Subcutaneous adipose tissue (tissue), 4 donors: Measurements from ENCODE around the gene GNAQ. TPM values are rescaled to one million over a fixed set of nuclear protein-coding genes. Genes with fewer than 3 reads are reported as not detected.

Source experiments
- CTCF ChIP-seq: fragments of 450-650 bp; IDR thresholded peaks from one replicate; pipeline ENCODE4 v1.5.1; 2016; ENCODE audit warnings: low read depth, mild to moderate bottlenecking, control low read depth, antibody characterized with exemption, moderate library complexity
- total RNA-seq, 4 donors: library from RNA; depleted of rRNA; stranded (reverse); fragments of >200 nt; gene quantifications; one replicate each; pipeline ENCODE4 v1.1.0, GENCODE V29; 2016

Gene GNAQ
- total RNA-seq = 100 to 1,000 TPM in 1 of 4 donors, 10 to 100 TPM in 3; 41.8 to 100 (median 45.5) TPM

- TF ChIP-seq CTCF = no peak
These were observed at the start of gene GNAQ for GRCh38 chr9:78031444-78031892. GNAQ (minus strand) TSS chr9:78031811; CDS start chr9:78031235, 576 bp downstream.

GRCh38 chr9:78074385-78075291 is 43.0 kb upstream of the GNAQ start:
- no peak for TF ChIP-seq CTCF

GRCh38 chr9:78073722-78074121 is 42.1 kb upstream of the GNAQ start:
- TF ChIP-seq CTCF = no peak

GRCh38 chr9:78072586-78073199 is 41.1 kb upstream of the GNAQ start:
- no peak for TF ChIP-seq CTCF

- TF ChIP-seq CTCF = no peak
These were observed 38.9 kb upstream of the GNAQ start for GRCh38 chr9:78070521-78070920.

- TF ChIP-seq CTCF = no peak
These were observed 32.5 kb upstream of the GNAQ start for GRCh38 chr9:78064075-78064474.

GRCh38 chr9:78062710-78063109 is 31.1 kb upstream of the GNAQ start:
- no peak for TF ChIP-seq CTCF
